Stimulated activated CD8-positive, alpha-beta memory T cell treated with anti-CD3 and anti-CD28 coated beads, Interleukin-4, amount 100 ng/mL, for 1 hour (primary cell): ENCODE data around the gene PLPP4.

Experiments used
- DNase-seq, 2 donors: peaks; one replicate each; pipeline ENCODE4 v3.0.0-alpha.2; 2020; ENCODE audit warnings: low read depth in 2 of 2, low spot score in 1 of 2

PLPP4 gene

DNA sequence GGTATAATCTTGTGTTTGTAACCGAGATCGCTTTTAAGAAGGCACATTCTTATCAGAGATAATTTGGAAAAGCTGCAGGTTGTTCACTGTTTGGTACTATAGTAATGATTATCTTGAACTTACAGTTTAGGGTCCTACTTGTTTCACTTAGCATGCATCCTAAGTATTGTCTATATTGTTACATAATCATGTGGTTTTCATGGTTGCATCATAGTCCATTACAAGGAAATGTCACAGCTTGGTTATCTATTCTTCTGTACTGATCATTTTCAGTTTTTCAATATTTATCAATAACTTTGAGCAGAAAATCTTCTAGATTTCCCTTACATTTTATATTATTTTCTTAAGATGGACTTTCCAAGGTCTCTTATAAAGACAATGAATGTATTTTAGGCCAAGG is 116.3 kb downstream of the PLPP4 start:
- no peak for DNase-seq

DNA sequence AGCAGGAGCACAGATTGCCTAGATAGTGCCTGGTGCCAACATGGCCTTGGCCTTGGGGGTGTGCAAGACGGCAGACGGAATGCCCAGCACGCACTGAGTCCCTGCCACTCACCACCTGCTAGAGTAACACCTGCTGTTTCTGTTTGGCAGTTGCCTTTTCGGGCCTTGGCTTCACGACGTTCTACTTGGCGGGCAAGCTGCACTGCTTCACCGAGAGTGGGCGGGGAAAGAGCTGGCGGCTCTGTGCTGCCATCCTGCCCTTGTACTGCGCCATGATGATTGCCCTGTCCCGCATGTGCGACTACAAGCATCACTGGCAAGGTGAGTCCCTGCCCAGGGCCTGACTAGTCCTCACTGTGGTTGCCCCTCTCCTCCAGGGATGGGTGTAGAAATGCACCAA is 118.0 kb downstream of the PLPP4 start:
- no peak for DNase-seq

DNA sequence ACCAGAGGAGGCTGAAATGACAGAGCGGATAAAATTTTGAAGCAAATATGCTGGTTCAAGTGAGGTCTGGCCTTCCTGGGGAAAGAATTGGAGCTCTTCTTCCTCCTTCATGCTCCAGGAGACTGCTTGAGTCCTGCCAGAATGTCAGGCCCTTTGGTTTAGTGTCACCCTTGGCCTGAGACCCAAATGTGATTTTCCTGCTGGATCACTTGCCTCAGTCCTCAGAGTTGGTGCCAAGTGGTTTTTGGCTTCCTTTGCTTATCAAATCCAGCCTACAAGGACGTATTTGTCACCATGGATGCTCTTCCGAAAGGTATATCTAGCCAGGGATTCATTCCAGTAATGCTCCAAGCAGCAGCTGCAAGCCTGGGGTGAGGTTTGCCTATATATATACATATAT is 118.4 kb downstream of the PLPP4 start:
- DNase-seq = no peak

DNA sequence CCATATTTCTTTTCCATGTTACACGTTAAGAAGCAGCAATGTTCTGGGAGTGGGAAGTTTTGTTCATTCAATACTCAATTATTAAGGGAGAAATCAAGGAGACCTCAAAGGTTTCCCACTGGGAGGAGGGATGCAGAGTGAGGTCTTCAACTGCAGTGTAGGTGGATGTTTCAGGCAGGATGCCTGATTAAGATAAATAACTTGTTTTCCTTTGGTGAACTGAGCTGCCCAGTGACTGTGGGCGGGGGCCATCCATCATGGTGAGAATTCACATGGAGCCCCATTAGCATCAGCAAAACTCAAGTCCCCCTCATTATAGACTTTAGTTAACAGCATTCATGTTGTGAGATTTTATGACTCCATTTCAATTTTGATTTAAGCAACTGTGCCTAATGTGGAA is 121.1 kb downstream of the PLPP4 start:
- DNase-seq = no peak

DNA sequence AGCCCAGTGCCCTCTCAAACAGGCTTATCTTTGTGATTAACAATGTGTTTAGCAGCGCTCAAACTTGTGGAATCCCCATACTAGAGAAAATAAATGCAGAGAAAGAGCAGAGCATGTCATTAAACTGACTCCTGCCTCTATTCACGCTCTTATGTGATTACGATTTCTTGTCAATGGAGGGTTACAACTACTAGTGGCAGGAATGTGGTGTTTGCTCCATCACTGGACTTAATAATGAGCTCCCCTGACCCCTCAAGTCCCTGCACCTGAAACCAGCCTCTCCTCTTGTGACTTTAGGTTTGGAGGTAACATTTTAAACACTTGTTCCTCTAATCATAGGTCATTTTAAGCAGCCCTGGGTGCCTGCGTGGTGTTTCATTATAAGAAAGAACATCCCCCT is 121.9 kb downstream of the PLPP4 start:
- DNase-seq = no peak

DNA sequence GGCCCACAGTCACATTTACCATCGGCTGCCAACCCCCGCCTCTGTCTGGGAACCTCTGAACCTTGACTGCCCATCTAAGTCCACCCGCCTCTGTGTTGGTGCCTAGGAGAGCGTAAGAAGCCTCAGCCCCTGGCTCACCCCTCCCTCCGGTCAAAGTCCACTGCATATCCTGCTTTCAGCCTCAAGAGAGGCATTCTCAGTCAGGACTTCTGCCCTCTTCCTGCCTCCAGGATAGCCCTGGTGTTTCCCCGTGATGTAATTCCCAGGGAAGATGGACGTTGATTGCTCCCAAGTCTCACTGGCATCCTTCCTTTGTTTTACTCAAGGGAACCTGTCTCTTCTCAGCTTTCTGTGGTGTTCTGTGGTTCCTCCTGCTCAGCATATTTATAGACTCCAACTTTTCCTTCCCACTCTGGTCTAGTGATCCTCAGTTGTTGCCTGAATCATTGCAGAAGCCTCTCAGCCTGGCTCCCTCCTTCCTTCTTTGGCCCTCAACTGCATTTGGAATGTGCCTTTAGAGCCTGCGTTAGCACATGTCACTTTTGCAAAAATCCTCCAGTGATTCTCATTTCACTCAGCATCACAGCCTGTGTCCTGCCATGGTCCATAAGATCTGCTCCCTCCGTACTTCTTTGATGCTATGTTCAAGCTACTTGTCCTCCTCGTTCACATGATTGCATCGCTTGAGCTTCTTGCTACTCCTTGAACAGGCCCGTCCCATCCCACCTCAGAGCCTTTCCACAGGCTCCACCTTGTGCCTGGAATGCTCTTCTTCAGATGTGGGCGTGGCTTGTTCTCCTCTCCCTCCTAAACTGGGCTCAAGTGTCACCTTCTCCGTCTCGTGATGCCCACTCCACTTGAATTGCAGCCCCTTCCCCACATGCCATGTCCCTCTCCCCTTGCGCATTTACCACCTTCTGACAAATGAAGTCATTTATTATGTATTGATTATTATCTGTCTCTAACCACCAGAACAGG is 124.2 kb downstream of the PLPP4 start:
- no peak for DNase-seq

DNA sequence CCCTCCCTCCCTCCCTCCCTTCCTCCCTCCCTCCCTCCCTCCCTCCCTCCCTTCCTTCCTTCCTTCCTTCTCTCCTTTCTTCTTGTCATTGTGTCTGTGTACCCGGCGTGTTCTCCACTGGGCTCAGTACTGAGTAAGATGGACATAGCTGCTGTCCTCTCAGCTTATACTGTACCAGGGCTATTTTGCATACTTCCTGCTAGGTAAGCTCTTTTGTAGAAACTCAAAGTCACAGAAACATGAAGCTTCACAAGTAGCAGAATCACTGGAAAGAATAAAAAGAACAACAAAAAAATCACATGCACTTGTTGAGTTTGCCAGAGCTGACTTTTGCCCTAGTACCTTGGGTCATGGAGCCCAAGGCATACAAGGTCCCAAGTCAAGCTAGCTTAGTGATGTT is 125.7 kb downstream of the PLPP4 start:
- no peak for DNase-seq

DNA sequence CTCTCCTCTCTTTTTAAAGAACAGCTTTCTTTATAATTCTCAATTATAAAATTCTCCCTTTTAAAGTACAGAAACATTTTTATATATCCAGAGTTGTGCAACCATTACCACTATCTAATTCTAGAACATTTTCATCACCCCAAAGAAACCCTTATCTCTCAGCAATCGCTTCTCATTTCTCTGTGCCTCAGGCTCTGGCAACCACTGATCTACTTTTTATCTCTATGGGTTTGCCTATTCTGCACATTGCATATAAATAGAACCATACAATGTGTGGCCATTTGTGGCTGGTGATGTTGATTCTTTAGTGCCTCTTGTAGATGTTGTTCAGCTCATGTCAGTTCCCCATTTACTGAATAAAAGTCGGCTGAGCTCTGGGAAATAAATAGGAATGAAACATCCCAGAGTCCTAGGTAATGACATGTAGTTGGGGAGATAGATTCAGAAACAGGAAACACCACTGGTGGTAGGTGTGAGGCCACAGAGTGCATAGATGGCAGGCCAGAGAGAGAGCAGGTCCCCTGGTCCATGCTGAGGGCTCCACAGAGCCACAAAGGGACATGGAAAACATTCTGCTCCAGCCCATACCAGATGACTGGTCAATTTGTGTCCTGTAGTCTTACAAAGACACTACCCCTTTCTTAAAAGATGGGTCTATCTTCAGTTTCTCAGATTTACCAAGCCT is 126.5 kb downstream of the PLPP4 start:
- no peak for DNase-seq

DNA sequence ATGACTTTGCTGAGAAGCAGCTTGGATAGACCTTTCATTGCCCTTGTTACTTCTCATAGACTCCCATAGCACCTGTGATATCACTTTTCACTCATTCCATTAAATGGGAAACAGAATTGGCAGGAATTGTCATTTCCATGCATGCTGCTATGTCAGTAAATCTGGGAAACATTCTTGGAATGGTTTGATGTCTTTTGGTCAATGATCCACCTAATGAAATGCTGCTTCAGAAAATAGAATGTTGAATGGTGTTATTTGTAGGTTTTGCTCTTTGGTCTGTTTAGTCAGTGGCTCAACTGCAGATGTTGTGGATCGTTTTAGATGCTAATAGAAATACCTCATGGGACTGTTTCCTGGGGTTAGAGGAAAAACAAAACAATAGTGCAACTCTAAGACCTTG is 127.8 kb downstream of the PLPP4 start:
- no peak for DNase-seq

DNA sequence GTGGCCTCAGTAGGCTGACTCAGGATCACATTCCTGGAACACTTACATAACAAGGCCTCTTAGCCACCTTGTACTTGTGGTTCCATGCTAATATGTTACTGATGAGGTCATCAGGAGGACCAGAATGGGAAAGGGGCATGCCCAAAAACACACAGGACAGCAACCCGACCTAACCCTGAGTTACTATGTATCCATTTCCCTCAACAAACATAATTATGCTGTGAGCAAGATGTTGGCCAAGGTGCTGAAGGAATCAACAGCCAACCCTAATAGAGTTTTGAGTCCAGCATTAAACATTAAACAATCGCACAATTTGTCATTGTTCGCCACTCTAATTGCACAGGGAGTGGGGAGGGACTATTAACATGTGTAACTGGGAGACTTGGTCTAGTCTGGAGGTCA is 129.4 kb downstream of the PLPP4 start:
- DNase-seq = no peak

DNA sequence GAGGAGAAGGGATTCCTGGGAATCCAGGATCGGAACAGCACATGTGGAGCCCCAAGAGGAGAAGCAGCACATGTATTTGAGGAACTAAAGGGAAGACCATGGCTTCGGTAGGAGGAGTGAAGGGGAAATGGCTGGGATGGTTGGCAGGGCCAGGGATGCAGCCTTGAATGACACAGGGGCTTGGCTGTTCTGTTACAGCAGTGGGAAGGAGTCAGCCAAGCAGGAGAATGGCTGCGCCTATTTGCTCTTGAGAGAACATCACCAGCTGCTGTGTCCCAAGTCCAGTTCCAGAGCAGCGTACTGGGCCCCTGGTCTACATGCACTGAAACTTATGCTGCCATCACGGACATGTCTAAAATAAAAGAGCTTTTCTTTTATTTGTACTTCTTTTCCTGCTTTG is 130.0 kb downstream of the PLPP4 start:
- no peak for DNase-seq

DNA sequence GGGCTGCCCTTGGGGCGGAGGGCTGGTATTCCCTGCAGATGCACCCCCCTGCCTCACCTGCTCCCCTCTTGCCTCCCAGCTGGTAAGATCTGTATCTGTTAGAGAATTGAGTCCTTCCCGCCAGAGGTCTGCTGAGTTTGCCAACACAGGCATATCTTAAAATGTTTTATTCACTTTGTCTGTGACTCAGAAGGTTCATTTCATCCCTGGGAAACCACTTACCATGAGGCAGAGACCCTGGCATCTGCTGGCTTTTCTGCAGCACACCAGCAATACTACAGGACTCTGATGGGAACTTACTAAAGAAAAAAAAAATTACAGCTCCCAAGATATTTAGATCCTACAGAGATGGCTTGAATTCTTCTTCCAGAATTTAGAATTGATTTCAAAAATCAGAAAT is 131.3 kb downstream of the PLPP4 start:
- DNase-seq = no peak

DNA sequence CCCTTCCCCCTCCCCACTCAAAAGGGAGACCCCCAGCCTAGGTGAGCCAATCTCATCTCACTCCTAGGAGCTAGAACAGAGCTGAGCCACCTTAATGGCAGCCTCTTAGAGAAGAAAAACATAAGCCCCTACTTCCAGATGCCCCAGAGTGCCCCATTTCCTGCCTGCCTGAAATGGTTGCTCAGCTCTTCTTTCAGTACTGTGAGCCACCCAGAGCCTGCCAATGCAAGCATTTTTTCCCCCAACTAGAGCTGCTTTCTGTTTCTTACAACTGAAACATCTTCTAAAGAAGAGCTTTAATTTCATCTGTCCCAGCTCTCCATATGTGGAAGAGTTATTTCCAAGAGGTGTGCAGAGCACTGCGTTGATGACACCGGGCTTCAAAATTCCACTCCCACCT is 136.7 kb downstream of the PLPP4 start:
- DNase-seq = no peak

DNA sequence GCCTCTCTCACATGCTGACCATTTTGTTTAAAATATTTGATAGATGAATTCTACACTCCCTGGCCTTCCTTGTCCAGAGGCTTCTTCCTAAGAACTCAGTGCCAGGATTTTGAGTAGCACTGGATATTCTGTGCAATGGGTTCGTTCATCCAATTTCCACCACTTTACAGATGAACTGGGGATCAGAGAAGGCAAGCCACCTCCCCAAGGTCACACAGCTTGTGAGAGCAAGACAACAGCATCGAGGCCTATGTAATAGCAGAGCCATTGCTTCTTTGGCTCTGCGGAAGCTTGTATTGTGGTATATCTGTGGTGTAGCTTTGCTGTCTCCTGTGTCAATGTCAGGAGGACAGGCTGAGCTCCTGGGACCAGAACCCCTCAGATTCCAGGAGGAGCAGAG is 140.9 kb downstream of the PLPP4 start:
- DNase-seq = no peak

DNA sequence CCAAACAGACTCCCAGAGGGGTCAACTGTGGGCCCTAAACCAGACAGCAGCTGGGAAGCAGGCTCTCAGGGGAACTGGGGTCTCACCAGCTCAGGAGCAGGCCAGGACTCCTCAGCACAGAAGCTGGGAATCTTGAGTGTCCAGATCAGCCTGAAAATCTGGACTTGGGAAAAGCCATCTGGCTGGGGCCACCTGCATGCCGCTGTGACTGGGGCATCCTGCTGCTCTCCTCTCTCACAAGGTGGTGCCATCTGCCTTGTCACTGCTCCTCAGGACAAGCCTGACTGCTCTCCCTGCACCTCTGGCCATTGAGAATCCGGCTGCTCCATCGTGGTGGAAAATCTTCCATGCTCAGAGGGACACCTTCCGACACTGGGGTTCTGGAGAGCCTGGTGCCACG is 141.4 kb downstream of the PLPP4 start:
- no peak for DNase-seq

DNA sequence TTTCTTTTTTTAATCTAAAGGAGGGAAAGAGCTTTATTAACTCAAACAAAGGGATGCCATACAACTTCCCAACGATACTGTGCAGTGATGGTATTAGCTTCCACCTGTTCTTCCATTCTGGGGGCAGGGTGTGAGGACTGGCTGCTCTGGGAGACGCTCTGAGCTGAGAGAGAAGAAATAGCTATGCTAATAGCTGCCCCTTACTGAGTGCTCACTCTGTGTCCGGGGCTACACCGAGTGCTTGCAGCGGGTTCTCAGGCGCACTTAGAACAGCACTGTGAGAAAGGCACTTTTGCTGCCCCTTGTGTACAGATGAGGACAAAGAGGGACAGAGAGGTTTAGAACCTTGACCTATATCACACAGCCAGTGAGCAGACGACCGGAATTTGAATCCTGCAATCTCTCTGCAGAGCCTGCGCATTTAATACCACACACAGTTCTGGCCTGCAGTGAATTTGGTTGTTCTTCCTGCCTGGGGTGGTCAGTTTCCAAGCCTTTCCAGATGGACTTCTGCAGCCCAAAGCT is 142.2 kb downstream of the PLPP4 start:
- no peak for DNase-seq

DNA sequence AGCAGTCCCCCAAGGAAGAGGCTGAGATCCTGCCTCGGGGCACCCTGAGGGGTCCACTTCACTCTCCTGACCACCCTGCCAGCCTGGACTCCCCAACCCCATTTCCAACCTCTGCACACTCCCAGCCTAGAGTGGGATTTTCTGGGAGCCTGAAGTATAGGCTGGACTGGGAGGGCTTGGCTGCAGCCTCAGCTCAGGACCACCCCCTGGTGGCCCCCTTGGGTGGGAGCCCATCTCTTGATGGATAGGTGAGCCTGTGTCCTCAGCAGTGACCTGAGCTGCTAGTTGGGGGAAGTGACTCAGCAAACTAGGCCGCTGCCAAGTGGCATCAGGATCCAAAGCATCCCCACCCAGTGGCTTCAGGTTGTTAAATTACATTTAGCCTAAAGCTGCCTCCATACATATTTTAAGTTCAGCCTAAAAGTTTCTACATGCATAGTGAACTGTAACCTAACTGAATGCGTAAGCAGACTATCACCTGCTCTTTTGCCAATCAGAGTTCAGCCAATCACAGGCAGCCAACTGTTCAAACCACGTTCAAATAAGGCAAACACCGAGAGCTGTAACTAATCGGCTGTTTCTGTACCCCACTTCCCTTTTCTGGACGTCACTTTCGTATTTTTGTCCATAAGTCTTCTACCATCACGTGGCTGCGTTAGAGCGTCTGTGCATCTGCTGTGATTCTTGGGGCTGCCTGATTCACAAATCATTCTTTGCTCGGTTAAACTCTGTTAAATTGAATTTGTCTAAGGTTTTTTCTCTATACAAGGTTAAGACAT is 144.0 kb downstream of the PLPP4 start:
- no peak for DNase-seq

DNA sequence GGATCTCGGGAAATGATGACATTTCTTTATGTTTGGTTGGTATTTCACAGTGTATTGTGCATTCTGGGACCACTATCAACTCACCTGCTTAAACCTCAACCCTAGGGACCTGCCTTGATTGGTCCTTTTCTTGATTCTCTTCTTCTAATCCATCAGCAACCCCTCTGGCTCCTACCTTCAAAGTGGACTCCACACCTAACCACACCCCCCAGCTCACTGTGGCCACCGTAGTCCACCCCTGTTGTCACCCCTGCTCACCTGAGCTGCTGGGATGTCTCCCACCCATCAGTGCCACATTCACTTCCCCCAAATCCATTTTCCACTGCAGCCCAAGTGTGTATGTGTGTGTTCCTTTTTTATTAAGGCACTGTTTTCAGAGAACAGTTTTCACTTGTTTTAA is 145.0 kb downstream of the PLPP4 start:
- DNase-seq = no peak

DNA sequence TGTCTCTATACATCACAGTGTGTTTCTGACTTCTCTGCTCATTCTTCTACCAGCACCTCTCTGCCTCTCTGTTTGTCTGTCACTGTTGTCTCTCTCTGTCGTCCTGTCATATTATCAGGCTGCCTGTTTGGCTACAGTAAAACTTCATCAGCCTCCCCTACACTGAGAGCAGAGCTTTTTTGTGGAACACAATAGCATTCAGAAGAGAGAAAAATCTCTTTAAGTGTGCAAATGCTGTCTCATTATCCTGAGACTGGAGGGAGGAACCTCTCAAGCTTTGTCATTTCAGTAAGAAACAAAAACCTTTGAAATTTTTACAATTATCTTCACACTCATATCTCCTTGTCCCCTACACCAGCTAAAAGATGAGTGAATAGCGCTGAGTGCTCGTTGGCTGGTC is 148.4 kb downstream of the PLPP4 start:
- no peak for DNase-seq

DNA sequence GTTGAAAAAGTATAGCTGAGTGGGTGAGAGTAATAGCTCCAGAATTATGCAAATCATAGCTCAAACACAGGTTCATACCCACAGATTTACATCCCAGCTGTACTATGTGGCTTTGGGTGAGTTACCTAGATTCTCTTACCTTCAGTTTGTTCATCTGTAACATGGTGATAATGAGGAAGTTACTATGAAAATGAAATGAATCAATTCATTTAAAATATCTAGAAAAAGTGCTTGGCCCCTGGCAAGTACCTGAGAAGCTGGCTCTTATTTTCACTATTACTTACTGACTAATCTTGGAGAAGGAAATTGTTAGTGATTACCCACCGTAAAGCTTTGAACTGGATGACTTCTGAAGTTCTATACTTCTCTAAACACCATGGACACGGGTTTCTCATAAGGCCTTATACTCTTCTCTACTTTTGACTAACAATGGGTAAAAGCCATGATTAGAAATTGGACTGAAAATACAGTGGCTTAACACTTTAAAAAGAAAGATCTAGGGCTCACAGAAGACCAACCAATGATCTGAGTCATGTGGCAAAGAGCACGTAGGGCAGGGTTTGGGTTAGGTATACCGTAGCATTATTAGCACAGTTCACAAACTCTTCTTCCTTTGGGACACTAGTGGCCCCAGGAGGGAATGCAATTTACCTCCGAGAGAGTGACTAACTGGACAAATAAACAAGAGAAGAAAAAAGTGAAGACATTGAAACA is 149.2 kb downstream of the PLPP4 start:
- DNase-seq = no peak
